Ammon's horn (tissue), 1 donor: ENCODE data around the gene NFATC1.

Source experiments
- DNase-seq: peaks from one replicate; pipeline ENCODE4 v3.0.0-alpha.2; 2016; ENCODE audit warnings: low spot score

The NFATC1 gene

DNA sequence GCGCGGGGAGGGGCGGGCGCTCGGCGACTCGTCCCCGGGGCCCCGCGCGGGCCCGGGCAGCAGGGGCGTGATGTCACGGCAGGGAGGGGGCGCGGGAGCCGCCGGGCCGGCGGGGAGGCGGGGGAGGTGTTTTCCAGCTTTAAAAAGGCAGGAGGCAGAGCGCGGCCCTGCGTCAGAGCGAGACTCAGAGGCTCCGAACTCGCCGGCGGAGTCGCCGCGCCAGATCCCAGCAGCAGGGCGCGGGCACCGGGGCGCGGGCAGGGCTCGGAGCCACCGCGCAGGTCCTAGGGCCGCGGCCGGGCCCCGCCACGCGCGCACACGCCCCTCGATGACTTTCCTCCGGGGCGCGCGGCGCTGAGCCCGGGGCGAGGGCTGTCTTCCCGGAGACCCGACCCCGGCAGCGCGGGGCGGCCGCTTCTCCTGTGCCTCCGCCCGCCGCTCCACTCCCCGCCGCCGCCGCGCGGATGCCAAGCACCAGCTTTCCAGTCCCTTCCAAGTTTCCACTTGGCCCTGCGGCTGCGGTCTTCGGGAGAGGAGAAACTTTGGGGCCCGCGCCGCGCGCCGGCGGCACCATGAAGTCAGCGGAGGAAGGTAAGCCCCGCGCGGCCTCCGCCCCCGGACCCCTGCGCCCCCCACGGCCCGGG lies at the start of gene NFATC1:
NFATC1 (plus strand) TSS at position 170 of the 644 bp plus-strand sequence; CDS start at position 465, 295 bp downstream.
- DNase-seq: peak; percentile 35

DNA sequence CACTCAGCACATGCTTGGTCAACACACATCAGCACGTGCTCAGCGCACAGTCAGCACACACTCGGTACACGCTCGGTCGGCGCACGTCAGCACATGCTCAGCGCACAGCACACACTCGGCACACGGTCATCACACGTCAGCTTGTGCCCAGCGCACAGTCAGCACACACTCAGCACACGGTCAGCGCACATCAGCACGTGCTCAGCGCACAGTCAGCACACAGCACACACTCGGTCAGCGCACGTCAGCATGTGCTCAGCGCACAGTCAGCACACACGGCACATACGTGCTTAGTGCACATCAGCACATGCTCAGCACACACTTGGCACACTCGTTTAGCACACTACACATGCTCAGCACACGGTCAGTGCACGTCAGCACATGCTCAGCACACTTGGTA lies 49.7 kb upstream of the NFATC1 start:
- no peak for DNase-seq

DNA sequence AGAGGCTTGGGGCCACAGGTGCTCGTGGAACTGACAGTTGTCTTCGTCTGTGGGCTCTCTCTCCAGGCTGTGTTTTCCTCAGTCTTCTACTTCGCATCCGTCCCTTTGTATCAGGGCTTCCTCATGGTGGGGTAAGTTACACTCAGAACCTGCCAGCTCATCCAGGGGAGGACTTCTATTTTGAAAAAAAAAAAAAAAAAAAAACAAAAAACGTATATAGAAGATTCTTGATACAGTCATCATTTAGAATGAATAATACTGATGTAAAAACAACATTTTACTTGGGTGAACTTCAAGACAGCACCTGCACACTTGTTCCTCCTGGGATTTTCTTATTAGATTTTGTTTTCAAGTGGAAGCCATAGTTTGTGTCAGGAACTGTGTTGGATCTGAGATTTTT lies 47.7 kb upstream of the NFATC1 start:
- DNase-seq: no peak

DNA sequence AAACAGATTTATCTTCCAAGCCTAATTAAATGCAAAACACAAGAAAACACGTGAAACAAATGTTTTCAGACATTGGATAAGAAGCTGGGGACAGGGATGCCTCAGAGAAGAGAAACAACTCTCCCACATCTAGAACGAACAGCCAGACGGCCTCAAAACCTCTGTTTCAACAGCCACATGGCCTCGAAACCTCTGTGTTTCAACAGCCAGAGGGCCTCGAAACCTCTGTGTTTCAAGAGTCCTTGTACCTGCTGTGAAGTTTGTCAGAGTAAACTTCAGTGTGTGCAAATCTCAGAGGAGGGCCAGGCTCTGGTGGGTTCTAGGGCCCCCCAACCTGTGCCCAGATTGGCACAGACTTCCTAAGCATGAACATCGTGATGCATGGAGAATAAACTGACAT lies 43.3 kb upstream of the NFATC1 start:
- no peak for DNase-seq

DNA sequence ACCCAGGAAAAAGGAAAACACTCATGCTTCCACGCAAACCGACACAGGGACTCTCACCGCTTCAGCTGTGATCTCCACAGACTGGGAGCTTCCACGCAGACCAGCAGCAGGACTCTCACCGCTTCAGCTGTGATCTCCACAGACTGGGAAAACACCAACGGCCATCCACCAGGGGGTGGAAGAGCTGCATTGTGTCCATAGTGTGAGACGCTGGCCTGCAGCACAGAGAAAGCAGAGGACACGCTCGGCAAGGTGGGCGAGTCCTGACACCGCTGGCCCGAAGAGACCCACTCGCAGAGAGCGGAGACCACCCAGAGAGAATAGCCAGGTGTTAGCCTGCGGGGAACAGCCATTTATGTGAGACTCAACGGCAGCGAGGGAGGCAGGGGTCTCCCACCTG lies 42.5 kb upstream of the NFATC1 start:
- DNase-seq: peak; percentile 69

DNA sequence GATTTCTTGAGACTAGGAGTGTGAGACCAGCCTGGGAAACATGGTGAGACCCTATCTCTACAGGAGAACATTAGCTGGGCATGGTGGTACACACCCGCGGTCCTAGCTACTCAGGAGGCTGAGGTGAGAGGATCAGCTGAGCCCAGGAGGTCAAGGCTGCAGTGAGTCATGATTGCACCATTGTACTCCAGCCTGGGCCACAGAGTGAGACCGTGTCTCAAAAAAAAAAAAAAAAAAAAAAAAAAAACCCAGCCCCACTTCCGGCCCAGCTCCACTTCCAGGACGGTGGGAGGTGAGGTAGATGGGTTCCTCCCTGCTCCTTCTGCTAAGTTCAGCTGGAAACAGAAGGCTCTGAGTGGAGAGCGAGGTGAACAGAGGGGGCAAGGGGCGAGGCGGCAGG lies 41.4 kb upstream of the NFATC1 start:
- no peak for DNase-seq

DNA sequence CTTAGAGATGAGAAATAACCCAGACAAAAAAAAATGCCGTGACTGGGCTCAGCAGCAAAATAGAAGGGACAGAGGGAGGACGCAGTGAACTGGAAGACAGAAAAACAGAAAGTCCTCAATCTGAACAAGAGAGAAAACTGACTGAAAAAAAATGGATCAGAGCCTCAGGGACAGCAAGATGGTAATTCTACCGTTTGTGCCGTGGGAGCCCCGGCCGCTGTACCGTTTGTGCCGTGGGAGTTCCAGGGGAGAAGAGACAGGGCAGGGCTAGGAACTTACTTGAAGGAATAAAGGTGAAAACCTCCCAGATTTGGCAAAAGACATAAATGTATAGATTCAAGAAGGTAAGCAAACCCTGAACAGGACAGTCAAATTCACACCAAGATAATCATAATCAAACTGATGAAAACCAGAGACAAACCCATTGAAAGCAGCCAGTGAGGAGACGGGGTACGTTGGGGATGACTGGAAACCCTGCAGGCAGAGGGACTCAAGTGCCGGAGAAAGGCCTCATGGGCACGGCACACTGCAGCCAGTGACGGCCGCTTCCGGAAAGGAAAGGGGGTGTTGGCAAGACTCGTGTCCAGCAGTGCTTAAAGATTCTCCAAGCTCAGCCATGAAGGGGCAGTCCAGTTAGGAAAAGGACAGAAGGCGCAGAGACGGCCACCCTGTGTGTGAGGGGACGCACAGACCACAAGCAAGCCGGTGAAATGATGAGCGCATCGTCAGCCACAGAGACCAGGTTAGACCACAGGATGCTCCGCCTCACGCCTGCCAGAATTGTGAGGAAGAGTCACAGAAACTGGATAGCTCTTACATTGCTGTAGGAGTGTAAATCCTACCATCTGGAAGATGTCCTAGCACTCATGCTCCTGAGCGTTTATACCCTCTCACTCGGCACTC lies 40.0 kb upstream of the NFATC1 start:
- DNase-seq: no peak

DNA sequence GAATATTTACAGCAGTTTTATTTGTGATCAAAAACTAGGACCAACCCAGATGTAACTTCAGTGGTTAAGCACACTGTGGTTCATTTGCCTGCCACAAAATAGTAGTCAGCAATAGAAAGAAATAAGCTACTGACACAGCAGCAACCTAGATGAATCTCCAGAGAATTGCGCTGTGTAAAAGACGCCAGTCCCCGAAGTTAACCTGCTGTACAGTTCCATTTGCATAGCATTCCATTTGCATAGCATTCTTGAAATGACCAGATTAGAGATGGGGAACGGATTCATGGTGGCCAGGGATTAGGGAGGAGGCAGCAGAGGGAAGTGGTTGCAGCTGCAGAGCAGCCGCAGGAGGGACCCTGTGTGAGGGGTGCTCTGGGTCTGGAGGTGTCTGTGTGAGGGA lies 39.3 kb upstream of the NFATC1 start:
- DNase-seq: no peak

DNA sequence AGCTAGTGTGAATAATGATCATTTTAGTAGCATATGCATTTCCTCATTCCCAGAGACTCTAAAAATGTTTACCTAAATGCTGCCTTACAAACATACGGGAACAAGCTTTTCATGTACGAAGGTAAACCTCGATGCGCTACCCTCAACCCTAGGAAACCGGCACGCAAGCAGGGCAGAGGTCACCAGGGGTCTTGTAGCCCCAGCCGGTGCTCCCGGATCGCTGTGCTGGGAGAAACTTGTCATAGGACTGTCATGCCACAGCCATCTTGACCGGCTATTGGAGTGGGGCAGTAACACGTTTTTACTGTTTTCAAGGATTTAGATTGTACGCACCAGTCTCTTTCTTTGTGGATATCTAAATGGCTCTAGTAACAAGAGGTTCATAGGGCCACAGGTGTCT lies 34.8 kb upstream of the NFATC1 start:
- DNase-seq: no peak

DNA sequence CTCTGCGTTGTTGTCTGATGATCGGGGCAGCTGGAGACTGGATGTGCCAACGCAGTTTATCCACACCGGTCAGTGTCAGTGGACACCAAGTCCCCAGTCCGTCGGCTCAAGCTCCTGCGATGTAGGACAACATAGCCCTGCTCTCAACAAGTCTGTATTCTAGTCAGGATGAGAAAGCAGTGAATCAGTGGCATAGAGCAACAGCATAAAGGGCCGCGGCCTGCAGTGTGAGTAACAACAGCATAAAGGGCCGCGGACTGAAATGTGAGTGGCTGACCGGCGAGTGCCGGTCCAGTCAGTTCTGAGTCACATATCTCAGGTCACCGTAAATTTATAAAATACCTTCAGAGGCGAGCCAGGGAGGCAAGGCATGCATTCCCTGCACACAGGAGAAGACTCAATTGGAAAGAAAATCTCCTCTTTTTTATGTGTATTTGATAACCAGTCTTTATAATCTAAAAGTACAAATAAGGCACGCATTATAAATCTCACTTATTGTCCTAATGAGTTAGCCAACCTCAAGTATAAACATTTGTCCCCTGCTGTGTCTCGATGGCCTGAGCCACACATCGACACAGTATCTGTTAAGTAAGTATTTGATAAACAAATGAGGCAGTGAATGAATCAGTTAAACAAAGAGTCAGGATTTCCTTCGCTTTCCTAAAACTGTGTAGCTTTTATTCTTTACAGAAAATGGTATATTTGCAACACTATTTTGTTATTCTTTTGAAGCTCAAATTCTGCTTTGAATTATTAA lies 33.8 kb upstream of the NFATC1 start:
- no peak for DNase-seq

DNA sequence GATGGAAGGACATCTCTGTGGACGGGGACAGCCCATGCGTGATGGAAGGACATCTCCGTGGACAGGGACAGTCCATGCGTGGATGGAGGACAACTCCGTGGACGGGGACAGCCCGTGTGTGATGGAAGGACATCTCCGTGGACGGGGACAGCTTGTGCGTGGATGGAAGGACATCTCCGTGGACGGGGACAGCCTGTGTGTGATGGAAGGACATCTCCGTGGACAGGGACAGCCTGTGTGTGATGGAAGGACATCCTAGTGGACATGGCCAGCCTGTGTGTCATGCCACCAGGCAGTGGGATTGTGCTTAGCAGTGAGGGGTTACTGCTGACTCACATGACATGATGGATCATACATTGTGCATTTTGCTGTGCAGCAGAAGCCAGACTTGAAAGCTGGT lies 30.0 kb upstream of the NFATC1 start:
- DNase-seq: no peak

DNA sequence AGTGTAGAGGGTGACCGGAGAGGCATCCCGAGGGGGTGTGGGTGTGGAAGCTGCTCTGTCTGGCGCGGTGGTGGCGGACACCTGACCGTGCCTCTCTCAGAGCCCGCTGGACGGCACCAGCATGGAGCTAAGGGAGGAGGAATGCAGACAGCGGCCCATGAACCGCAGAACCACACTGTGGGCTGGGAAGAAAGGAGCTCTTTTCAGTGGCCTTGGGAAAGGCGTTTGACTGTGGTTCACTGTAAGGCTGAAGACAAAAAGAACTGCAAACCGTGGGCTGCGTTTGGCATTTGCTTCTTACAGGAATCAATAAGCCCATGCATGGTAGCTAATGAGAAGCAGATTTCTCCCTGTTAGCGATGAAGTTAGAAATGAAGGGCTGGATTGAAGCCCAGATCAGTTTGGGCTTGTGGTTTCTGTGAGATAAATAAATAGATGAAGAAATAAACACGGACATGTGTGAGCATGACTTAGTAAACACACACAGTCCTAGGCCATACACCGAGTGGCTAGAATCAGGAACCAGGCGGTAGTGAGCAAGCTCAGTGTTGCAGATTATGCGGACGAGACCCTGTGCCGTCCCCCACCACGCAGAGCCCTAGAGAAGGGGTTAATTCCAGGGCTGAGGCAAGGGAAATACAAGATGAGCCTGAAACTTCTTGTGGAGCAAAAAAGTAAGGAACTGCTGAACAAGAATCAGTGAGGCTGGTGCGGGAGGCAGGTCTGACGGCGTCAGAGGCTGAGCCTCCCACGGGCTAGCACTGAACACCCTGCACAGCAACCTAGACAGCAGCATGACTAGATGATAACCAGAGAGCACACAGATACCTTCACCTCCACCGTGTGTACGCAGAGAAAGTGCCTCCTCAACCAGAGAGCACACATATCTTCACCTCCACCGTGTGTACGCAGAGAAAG lies 29.3 kb upstream of the NFATC1 start:
- peak; percentile 59 for DNase-seq

DNA sequence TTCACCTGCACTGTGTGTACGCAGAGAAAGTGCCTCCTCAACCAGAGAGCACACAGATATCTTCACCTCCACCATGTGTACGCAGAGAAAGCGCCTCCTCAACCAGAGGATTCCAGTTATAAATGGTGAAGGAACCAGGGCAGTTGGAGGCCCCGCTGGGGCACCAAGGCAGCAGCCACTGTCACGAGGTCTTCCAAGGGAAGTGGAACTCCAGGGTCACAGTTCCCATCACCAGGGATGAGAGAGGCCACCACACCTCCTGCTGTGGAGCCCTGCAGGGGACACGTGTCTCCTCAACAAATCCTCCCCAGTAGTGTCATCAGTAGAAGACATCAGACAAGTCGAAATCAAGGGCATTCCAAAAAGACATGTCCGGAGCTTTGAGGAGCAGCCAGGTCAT lies 28.2 kb upstream of the NFATC1 start:
- no peak for DNase-seq

DNA sequence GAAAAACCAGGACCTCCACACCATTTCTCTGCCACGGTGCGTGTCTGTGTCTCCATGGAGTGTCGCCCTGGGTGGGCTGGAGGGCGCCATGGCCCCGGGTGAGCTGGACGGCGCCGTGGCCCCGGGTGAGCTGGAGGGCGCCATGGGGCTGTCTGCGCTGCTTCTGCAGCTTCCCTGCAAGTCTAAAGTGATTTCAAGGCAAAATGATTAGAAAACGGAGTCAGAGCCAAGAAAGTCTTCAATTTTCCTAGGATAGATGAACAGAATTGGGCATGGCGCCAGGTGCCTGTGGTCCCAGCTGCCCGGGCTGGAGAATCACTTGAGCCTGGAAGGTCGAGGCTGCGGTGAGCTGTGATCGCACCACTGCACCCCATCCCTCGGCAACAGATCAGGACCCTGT lies 27.7 kb upstream of the NFATC1 start:
- DNase-seq: no peak

DNA sequence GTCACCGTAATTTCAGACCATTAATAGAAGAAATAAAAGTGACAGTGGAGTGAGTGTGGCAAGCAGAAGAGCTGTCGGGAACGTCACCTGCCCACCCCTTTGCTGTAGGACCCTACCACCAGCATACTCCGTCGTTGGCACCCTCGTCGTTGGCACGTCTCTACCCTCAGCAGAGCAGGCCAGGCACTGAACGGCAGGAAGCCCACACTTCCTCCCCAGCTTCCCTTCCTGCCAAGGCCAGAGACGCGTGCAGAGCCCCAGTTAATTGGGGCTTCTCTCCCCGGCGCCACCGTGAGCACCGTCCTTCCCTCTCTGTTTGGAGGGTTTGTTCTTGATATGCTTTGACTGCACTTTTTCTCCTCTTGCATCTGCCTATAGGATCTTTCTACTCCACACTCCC lies 27.0 kb upstream of the NFATC1 start:
- DNase-seq: no peak

DNA sequence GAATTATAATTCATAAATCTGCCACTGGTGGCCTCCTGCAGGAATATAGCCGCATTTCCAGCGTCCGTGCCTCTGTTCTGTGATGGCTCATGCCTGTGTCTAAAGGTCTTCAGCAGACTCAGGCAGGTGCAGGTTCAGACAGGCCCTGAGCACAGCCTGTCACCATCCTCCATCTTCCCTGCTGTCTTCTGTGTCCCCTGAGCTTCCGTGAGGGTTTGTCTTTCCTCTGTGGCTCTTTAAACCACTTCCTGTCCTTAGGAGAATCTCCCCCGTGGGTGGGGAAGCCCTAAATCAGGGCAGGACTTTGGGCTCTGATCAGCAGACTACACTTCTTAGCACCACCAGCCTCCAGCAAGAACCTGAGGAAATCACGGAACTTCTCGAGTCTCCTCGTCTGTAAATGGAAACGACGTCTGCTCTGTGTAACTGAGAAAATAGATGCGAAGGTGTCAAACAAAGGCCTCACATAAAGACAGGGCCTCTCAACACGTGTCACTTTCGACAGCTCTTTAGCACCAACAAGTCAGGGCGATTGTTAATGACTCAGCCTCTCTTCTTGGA lies 24.1 kb upstream of the NFATC1 start:
- no peak for DNase-seq

DNA sequence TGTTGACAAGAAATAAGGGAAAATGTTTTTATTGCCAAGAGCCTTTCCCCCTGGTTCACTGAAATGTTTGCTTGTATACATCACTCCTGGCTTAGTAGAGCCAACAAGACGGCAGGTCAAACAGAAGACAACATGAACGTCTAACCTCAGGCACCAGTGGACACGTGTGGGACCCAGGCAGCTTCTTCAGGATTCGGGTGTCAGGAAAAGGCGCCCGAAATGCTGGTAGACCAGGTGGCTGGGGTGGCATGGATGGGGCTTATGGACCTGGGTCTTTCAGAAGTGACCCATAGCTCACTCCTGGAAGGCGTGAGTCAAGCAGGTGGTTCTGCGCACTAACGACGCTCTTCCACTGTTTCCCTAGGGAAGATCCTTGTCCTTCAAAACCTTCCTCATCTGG lies 23.3 kb upstream of the NFATC1 start:
- DNase-seq: no peak

DNA sequence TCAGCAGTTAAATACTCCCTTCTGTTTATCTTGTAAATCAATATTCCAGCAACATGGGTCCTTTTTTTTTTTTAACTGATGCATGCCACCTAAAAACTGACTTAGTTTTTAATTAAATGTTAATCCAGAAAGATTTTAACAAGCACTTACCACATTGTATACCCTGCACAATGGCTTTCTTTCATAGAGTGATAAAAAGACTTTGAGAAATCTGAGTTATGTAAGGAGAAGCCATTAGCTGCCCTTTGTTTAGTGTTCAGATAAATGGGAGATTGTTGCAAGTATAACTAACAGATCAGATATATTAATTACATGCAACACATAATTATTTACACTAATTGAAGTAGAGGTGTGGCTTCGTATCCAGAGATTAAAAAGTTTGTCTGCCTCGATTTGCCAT lies 22.7 kb upstream of the NFATC1 start:
- DNase-seq: no peak

DNA sequence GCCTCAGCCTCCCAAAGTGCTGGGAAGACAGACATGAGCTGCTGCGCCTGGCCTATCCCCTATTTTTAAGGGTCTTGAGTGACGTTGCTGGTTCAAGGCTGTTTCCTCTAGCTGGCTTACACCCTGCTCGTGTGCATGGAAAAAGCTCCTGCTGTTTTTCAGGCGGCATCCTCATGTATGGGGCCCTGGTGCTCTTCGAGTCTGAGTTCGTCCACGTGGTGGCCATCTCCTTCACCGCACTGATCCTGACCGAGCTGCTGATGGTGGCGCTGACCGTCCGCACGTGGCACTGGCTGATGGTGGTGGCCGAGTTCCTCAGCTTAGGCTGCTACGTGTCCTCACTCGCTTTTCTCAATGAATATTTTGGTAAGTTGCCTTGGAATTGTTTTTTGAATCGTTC lies 22.0 kb upstream of the NFATC1 start:
- no peak for DNase-seq

DNA sequence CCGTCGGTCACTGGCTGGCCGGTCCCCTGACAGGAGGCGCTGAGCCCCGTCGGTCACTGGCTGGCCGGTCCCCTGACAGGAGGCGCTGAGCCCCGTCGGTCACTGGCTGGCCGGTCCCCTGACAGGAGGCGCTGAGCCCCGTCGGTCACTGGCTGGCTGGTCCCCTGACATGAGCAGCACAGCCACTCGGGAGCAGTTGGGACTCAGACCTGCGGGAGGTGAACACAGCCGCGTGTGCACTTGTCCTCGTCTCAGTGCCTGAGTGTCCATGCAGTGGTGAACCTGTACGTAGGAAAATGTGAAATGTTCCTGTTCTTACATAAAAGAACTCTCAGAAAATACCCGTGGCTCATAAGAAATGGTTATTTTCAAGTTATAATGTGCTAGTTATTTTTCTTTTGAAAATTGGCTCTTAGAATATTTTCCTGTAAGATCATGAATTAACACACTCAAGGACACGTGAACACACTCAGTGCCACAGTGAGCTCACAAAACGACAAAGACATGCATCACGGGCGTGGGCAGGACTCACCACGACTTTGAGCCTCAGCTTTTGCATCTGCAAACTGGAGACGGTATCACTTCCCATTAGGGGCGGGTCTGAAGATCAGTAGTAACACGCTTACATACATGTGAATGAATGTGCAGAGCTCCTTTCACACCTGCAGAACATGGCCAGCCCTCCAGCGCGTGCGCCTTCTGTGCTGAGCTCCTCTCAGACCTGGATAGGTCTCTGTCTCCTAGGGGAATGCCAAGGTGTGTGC lies 21.1 kb upstream of the NFATC1 start:
- DNase-seq: no peak
